Adrenal gland (tissue), 12 donors: ENCODE data around the gene POC5. TPM values are rescaled to one million over a fixed set of nuclear protein-coding genes. Genes with fewer than 3 reads are reported as not detected.

Experiments
- DNase-seq, 7 donors: peaks; one replicate each; pipeline ENCODE4 v3.0.0-alpha.2; 2019 to 2020
- H3K27ac ChIP-seq, 5 donors: fragments of 200-600 bp; sonication (generic) in 4 of 5; 1 replicate in 3 of 5; 2 replicates in 2 of 5; pipeline versions ENCODE4 v1.5.1 to v1.8.0; 2016 to 2020; ENCODE audit warnings: mild to moderate bottlenecking in 1 of 5
- H3K27me3 ChIP-seq: fragments of 200-600 bp; 2 replicates; pipeline ENCODE4 v1.8.0; 2021
- H3K36me3 ChIP-seq, 2 donors: fragments of 200-600 bp; replicated peaks in 1 of 2; 1 replicate in 1 of 2; 2 replicates in 1 of 2; pipeline versions ENCODE4 v1.5.1 to v1.8.0; 2018 to 2022
- H3K4me1 ChIP-seq, 2 donors: fragments of 200-600 bp; replicated peaks in 1 of 2; 1 replicate in 1 of 2; 2 replicates in 1 of 2; pipeline versions ENCODE4 v1.5.1 to v1.8.0; 2018 to 2021
- H3K4me3 ChIP-seq, 4 donors: fragments of 200-600 bp; sonication (generic) in 3 of 4; one replicate each; pipeline ENCODE4 v1.5.1; 2016 to 2018
- H3K9me3 ChIP-seq, 3 donors: fragments of 200-600 bp; sonication (generic) in 1 of 3; replicated peaks in 1 of 3; 1 replicate in 2 of 3; 2 replicates in 1 of 3; pipeline versions ENCODE4 v1.5.1 to v1.8.0; 2016 to 2021
- CTCF ChIP-seq, 6 experiments: fragments of 450-650 bp in 4 of 6; fragments of 200-600 bp in 2 of 6; sonication (generic) in 1 of 6; IDR thresholded peaks; 1 replicate in 5 of 6; 2 replicates in 1 of 6; pipeline versions ENCODE4 v1.5.1 to v1.8.0; 2016 to 2021; ENCODE audit warnings: antibody characterized with exemption in 6 of 6, mild to moderate bottlenecking in 2 of 6, moderate library complexity in 1 of 6
- POLR2A ChIP-seq, 2 donors: fragments of 450-650 bp; IDR thresholded peaks; one replicate each; pipeline ENCODE4 v1.6.1; 2017; ENCODE audit warnings: antibody characterized with exemption in 2 of 2, mild to moderate bottlenecking in 2 of 2, moderate library complexity in 1 of 2
- WGBS, 4 donors: extraction: QIAGEN DNeasy Blood & Tissue Kit in 2 of 4; methylation state at CpG; one replicate each; pipeline versions ENCODE4 v1.1.5 to v1.1.7; 2013 to 2017; 5-methylcytosine and 5-hydroxymethylcytosine counted together
- intact Hi-C, 2 donors: fragments of 100-400 bp; cut with DNase I; formaldehyde crosslinking; loops; one replicate each; pipeline versions ENCODE4 v1.14.1 to v1.15.0; 2022 to 2023
- polyA plus RNA-seq, 3 donors: library from polyadenylated mRNA; stranded (reverse); fragments of 200-250 nt in 2 of 3; fragments of 350-450 nt in 1 of 3; fragmentation: Illumina TruSeq in 1 of 3; extraction: RNeasy Lipid Tissue Mini Kit (QIAGEN cat#74804) in 1 of 3; gene quantifications; one replicate each; pipeline ENCODE4 v1.2.3, GENCODE V29; 2013 to 2014
- total RNA-seq, 9 donors: library from RNA; depleted of rRNA in 4 of 9; stranded (reverse); fragments of >200 nt in 4 of 9; fragments of 120-200 nt in 1 of 9; fragmentation: NEBNext Ultra II Directional in 1 of 9; extraction: Animal tissue kit (Norgen Biotek cat#: 25700) in 1 of 9; gene quantifications; one replicate each; pipeline versions ENCODE4 v1.1.0 to v1.2.4, GENCODE V29; 2013 to 2023
- donor health status: healthy with polysubstance abuse.
- donor health status: Bipolar disorder and iron deficiency.
- donor health status: DM: yes; HTN: yes; CAD: no.
- donor health status: DM: no; HTN: no; CAD: no.
- donor health status: DM: no; HTN: no; CAD: no.
- donor health status: DM: yes; HTN: yes; CAD: no.

Gene POC5
- total and polyA plus RNA-seq, 12 donors, result 6.5 to 22.3 (median 13.6) TPM

GRCh38 chr5:75667586-75667985 is 49.7 kb downstream of the POC5 start:
- H3K36me3 ChIP-seq, result no peaks in the 10 kb centered on the region
- no peak overlapping the region for H3K4me3 ChIP-seq
- 45 to 59% (median 52%) methylated on average over 2 of the region's 2 CpGs for WGBS, 4 donors
- DNase-seq, result no peak
- no peak for TF ChIP-seq POLR2A (IDR thresholded peaks at IDR 0.05)
- TF ChIP-seq CTCF (IDR thresholded peaks at IDR 0.05), result peak in 1 of 6 experiments; percentile 13
- H3K9me3 ChIP-seq, result no peaks in the 10 kb centered on the region
- H3K27me3 ChIP-seq, result no peaks in the 10 kb centered on the region
- H3K4me1 ChIP-seq, result peaks cover 6 to 27% of the 10 kb centered on the region in 2 donors
- H3K27ac ChIP-seq, result no peak overlapping the region
- intact Hi-C loops, result no loop called here

GRCh38 chr5:75666801-75667200 is 50.4 kb downstream of the POC5 start:
- DNase-seq, result no peak
- no peak overlapping the region for H3K4me3 ChIP-seq
- H3K4me1 ChIP-seq, result peaks cover 6 to 27% of the 10 kb centered on the region in 2 donors
- no peaks in the 10 kb centered on the region for H3K36me3 ChIP-seq
- 90 to 95% (median 90%) methylated on average over 6 of the region's 6 CpGs for WGBS, 4 donors
- intact Hi-C loops, result no loop called here
- H3K27ac ChIP-seq, result no peak overlapping the region
- no peaks in the 10 kb centered on the region for H3K27me3 ChIP-seq
- H3K9me3 ChIP-seq, result no peaks in the 10 kb centered on the region
- TF ChIP-seq CTCF (IDR thresholded peaks at IDR 0.05), result no peak
- TF ChIP-seq POLR2A (IDR thresholded peaks at IDR 0.05), result no peak

GRCh38 chr5:75664979-75665378 is 52.3 kb downstream of the POC5 start:
- H3K27me3 ChIP-seq, result no peaks in the 10 kb centered on the region
- TF ChIP-seq CTCF (IDR thresholded peaks at IDR 0.05) (no peak), POLR2A (IDR thresholded peaks at IDR 0.05) (no peak)
- no peak overlapping the region for H3K4me3 ChIP-seq
- 90 to 95% (median 92%) methylated on average over 2 of the region's 2 CpGs for WGBS, 4 donors
- no peaks in the 10 kb centered on the region for H3K9me3 ChIP-seq
- H3K4me1 ChIP-seq, result peaks cover 6 to 23% of the 10 kb centered on the region in 2 donors
- no peaks in the 10 kb centered on the region for H3K36me3 ChIP-seq
- H3K27ac ChIP-seq, result no peak overlapping the region
- intact Hi-C loops, result no loop called here
- DNase-seq, result no peak

GRCh38 chr5:75663579-75664284 is 53.5 kb downstream of the POC5 start:
- DNase-seq, result no peak
- H3K4me3 ChIP-seq, result no peak overlapping the region
- TF ChIP-seq POLR2A (IDR thresholded peaks at IDR 0.05) (no peak), CTCF (IDR thresholded peaks at IDR 0.05) (no peak)
- peak overlapping the region in 1 of 5 donors; percentile 5 for H3K27ac ChIP-seq
- H3K4me1 ChIP-seq, result peaks cover 3 to 12% of the 10 kb centered on the region in 2 donors
- intact Hi-C loops, result no loop called here
- WGBS, 4 donors, result 83 to 89% (median 84%) methylated on average over 10 to 12 of the region's 12 CpGs
- H3K36me3 ChIP-seq, result no peaks in the 10 kb centered on the region
- no peaks in the 10 kb centered on the region for H3K9me3 ChIP-seq
- H3K27me3 ChIP-seq, result no peaks in the 10 kb centered on the region
